A673 (cell line): Measurements from ENCODE around the gene CDRT4.

Source experiments
- EZH2 ChIP-seq: fragments of 200-600 bp; sonication (generic); IDR thresholded peaks from 2 replicates; pipeline ENCODE4 v1.6.1; 2017; ENCODE audit warnings: borderline replicate concordance, low read depth, mild to moderate bottlenecking, mixed read lengths, antibody characterized with exemption, low read length; ENCODE audit not compliant: poor library complexity, severe bottlenecking
- TF ChIP-seq, protein P1 (sequence below): fragments of 300-800, 200-600 bp; sonication (generic); conservative IDR thresholded peaks from 2 replicates; pipeline ENCODE4 v1.5.1; 2017; ENCODE audit warnings: low read depth, mild to moderate bottlenecking, antibody characterized with exemption, low read length, moderate library complexity, mixed read lengths

DNA sequence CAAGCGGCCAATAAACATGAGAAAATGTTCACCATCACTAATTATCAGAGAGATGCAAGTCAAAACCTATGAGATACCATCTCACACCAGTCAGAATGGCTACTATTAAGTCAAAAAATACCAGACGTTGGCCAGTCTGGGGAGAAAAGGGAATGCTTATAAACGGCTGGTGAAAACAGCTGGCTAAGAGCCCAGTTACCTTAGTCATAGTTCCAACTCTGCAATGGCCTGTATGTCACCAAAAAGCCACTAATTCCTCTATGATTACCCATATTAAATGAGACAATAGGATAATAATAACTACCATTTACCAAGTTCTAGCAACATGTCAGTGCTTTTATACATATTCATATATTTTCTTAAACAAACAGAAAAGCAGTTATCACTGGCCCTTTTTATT is 42.9 kb upstream of the CDRT4 start:
- TF ChIP-seq, protein P1, sequence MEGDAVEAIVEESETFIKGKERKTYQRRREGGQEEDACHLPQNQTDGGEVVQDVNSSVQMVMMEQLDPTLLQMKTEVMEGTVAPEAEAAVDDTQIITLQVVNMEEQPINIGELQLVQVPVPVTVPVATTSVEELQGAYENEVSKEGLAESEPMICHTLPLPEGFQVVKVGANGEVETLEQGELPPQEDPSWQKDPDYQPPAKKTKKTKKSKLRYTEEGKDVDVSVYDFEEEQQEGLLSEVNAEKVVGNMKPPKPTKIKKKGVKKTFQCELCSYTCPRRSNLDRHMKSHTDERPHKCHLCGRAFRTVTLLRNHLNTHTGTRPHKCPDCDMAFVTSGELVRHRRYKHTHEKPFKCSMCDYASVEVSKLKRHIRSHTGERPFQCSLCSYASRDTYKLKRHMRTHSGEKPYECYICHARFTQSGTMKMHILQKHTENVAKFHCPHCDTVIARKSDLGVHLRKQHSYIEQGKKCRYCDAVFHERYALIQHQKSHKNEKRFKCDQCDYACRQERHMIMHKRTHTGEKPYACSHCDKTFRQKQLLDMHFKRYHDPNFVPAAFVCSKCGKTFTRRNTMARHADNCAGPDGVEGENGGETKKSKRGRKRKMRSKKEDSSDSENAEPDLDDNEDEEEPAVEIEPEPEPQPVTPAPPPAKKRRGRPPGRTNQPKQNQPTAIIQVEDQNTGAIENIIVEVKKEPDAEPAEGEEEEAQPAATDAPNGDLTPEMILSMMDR: no peak
- TF ChIP-seq EZH2: no peak
